ENCODE data around the gene DYSF.

DNA sequence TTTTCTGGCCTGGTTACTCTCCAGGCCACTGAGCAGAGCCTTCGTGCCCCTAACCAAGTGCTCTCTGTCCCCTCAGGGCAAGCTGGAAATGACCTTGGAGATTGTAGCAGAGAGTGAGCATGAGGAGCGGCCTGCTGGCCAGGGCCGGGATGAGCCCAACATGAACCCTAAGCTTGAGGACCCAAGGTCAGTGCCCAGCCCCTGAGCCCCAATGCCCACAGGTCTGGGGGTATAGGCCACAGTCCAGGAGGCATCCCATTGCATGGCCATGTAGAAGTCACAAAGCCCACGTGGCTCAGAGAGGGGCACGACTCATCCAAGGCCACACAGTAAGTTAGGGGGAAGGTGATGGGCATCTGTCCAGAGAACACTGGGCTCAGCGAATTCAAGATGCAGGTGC lies 227.6 kb downstream of the DYSF start:
- no peak for TF ChIP-seq FOXM1 (IDR thresholded peaks at IDR 0.05; ENCODE audit: borderline replicate concordance)
- TF ChIP-seq BHLHE40 (IDR thresholded peaks at IDR 0.05; ENCODE audit: borderline replicate concordance) = no peak
- no peak for TF ChIP-seq SUZ12 (IDR thresholded peaks at IDR 0.05)
- TF ChIP-seq NFRKB (IDR thresholded peaks at IDR 0.05) = no peak
- TF ChIP-seq, protein P1, sequence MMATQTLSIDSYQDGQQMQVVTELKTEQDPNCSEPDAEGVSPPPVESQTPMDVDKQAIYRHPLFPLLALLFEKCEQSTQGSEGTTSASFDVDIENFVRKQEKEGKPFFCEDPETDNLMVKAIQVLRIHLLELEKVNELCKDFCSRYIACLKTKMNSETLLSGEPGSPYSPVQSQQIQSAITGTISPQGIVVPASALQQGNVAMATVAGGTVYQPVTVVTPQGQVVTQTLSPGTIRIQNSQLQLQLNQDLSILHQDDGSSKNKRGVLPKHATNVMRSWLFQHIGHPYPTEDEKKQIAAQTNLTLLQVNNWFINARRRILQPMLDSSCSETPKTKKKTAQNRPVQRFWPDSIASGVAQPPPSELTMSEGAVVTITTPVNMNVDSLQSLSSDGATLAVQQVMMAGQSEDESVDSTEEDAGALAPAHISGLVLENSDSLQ (IDR thresholded peaks at IDR 0.05) = no peak
- no peak for TF ChIP-seq FOXA1 (IDR thresholded peaks at IDR 0.05)
- no peak for TF ChIP-seq SP1 (IDR thresholded peaks at IDR 0.05)
- TF ChIP-seq ZNF384 (IDR thresholded peaks at IDR 0.05) = no peak
- TF ChIP-seq ELF4 (IDR thresholded peaks at IDR 0.05) = no peak
- TF ChIP-seq LEF1 (IDR thresholded peaks at IDR 0.05; ENCODE audit: borderline replicate concordance) = no peak
- no peak for TF ChIP-seq HDGF (IDR thresholded peaks at IDR 0.05; ENCODE audit: borderline replicate concordance)
